Sigmoid colon (tissue), 7 donors: Measurements from ENCODE around the gene DEAF1. TPM values are rescaled to one million over a fixed set of nuclear protein-coding genes. Genes with fewer than 3 reads are reported as not detected.

Experiments
- DNase-seq: peaks from one replicate; pipeline ENCODE4 v3.0.0-alpha.2; 2019
- H3K27ac ChIP-seq, 4 donors: fragments of 200-600 bp; sonication (generic); one replicate each; pipeline ENCODE4 v1.5.1; 2016 to 2019; ENCODE audit warnings: mild to moderate bottlenecking in 1 of 4
- H3K27me3 ChIP-seq, 3 donors: fragments of 200-600 bp; sonication (generic); one replicate each; pipeline ENCODE4 v1.5.1; 2019; ENCODE audit warnings: mild to moderate bottlenecking in 1 of 3
- H3K36me3 ChIP-seq, 4 donors: fragments of 200-600 bp; sonication (generic); one replicate each; pipeline ENCODE4 v1.5.1; 2016 to 2019
- H3K4me1 ChIP-seq, 4 donors: fragments of 200-600 bp; sonication (generic); one replicate each; pipeline ENCODE4 v1.5.1; 2017 to 2019
- H3K4me3 ChIP-seq, 4 donors: fragments of 200-600 bp; sonication (generic); one replicate each; pipeline ENCODE4 v1.5.1; 2017 to 2019; ENCODE audit warnings: mild to moderate bottlenecking in 2 of 4, moderate library complexity in 1 of 4
- H3K9me3 ChIP-seq, 4 donors: fragments of 200-600 bp in 3 of 4; sonication (generic) in 3 of 4; one replicate each; pipeline versions ENCODE4 v1.5.1 to v1.6.1; 2013 to 2019
- CTCF ChIP-seq, 4 experiments: fragments of 450-650 bp in 3 of 4; fragments of 200-600 bp in 1 of 4; IDR thresholded peaks; one replicate each; pipeline ENCODE4 v1.5.1; 2016 to 2019; ENCODE audit warnings: antibody characterized with exemption in 4 of 4, mild to moderate bottlenecking in 3 of 4, moderate library complexity in 2 of 4
- EP300 ChIP-seq, 4 donors: sonication (generic); formaldehyde crosslinking; IDR thresholded peaks; one replicate each; pipeline ENCODE4 v1.6.1; 2017; ENCODE audit warnings: antibody characterized with exemption in 4 of 4
- POLR2A ChIP-seq, 2 donors: fragments of 450-650 bp; IDR thresholded peaks; one replicate each; pipeline ENCODE4 v1.6.1; 2016; ENCODE audit warnings: antibody characterized with exemption in 2 of 2, mild to moderate bottlenecking in 2 of 2, moderate library complexity in 2 of 2
- POLR2AphosphoS5 ChIP-seq, 4 donors: sonication (generic); formaldehyde crosslinking; IDR thresholded peaks; one replicate each; pipeline ENCODE4 v1.6.1; 2017; ENCODE audit warnings: antibody characterized with exemption in 4 of 4
- WGBS, 2 donors: extraction: QIAGEN DNeasy Blood & Tissue Kit; methylation state at CpG; one replicate each; pipeline ENCODE4 v1.1.7; 2013; 5-methylcytosine and 5-hydroxymethylcytosine counted together
- intact Hi-C: fragments of 100-400 bp; cut with DNase I; formaldehyde crosslinking; loops from one replicate; pipeline ENCODE4 v1.15.1; 2023
- polyA plus RNA-seq, 3 donors: library from polyadenylated mRNA; stranded (reverse); fragments of 200-250 nt; gene quantifications; one replicate each; pipeline ENCODE4 v1.2.3, GENCODE V29; 2013
- total RNA-seq, 4 donors: library from RNA; depleted of rRNA; stranded (reverse); fragments of >200 nt; gene quantifications; one replicate each; pipeline ENCODE4 v1.1.0, GENCODE V29; 2016
- donor health status: healthy with polysubstance abuse.
- donor health status: Bipolar disorder and iron deficiency.
- donor health status: healthy.

Gene DEAF1
- total and polyA plus RNA-seq, 7 donors = 11.3 to 29.6 (median 18.6) TPM

GRCh38 chr11:635945-636510, 59.0 kb downstream of the DEAF1 start:
- TF ChIP-seq CTCF (IDR thresholded peaks at IDR 0.05) (no peak), POLR2A (IDR thresholded peaks at IDR 0.05) (no peak), POLR2AphosphoS5 (IDR thresholded peaks at IDR 0.05) (no peak), EP300 (IDR thresholded peaks at IDR 0.05) (no peak)
- H3K36me3 ChIP-seq = peaks cover 0 to 21% (median 0%) of the 10 kb centered on the region in 4 donors
- WGBS, 2 donors = 78 to 79% methylated on average over 22 of the region's 22 CpGs
- intact Hi-C loops = no loop called here
- no peak overlapping the region for H3K4me3 ChIP-seq
- peaks cover 8 to 42% (median 11%) of the 10 kb centered on the region in 3 donors for H3K27me3 ChIP-seq
- H3K27ac ChIP-seq = no peak overlapping the region
- no peaks in the 10 kb centered on the region for H3K9me3 ChIP-seq
- H3K4me1 ChIP-seq = peaks cover 0 to 34% (median 32%) of the 10 kb centered on the region in 4 donors
- no peak for DNase-seq

GRCh38 chr11:630871-631270, 64.2 kb downstream of the DEAF1 start:
- 84 to 91% methylated on average over 5 of the region's 5 CpGs for WGBS, 2 donors
- Histone ChIP-seq H3K36me3 (peaks cover 0 to 12% (median 0%) of the 10 kb centered on the region in 4 donors), H3K27me3 (peaks cover 0 to 9% (median 0%) of the 10 kb centered on the region in 3 donors)

GRCh38 chr11:629237-629583, 65.8 kb downstream of the DEAF1 start:
- Histone ChIP-seq H3K4me1 (peaks cover 0 to 29% (median 25%) of the 10 kb centered on the region in 4 donors), H3K27me3 (peaks cover 0 to 24% (median 0%) of the 10 kb centered on the region in 3 donors), H3K27ac (peak overlapping the region; percentile 25 to 63 (median 46)), H3K4me3 (no peak overlapping the region), H3K9me3 (no peaks in the 10 kb centered on the region), H3K36me3 (peaks cover 0 to 16% (median 0%) of the 10 kb centered on the region in 4 donors)
- peak in 1 of 4 donors; percentile 18 for TF ChIP-seq POLR2AphosphoS5 (IDR thresholded peaks at IDR 0.05)
- no peak for TF ChIP-seq POLR2A (IDR thresholded peaks at IDR 0.05)
- peak in 3 of 4 experiments; percentile 4 to 26 (median 16) for TF ChIP-seq CTCF (IDR thresholded peaks at IDR 0.05)
- peak; percentile 69 for DNase-seq
- intact Hi-C loops = no loop called here
- 45 to 74% methylated on average over 10 of the region's 10 CpGs for WGBS, 2 donors

More at GRCh38 chr11:630871-631270, 64.2 kb downstream of the DEAF1 start:
- no peak for DNase-seq
- Histone ChIP-seq H3K4me1 (peaks cover 0 to 29% (median 25%) of the 10 kb centered on the region in 4 donors), H3K27ac (no peak overlapping the region), H3K9me3 (no peaks in the 10 kb centered on the region), H3K4me3 (no peak overlapping the region)
- intact Hi-C loops = no loop called here
- no peak for TF ChIP-seq EP300 (IDR thresholded peaks at IDR 0.05)
- TF ChIP-seq CTCF (IDR thresholded peaks at IDR 0.05) = no peak
- TF ChIP-seq POLR2A (IDR thresholded peaks at IDR 0.05) = no peak
- no peak for TF ChIP-seq POLR2AphosphoS5 (IDR thresholded peaks at IDR 0.05)

- no peak for DNase-seq
- intact Hi-C loops = no loop called here
- H3K4me3 ChIP-seq = no peak overlapping the region
- no peak for TF ChIP-seq POLR2A (IDR thresholded peaks at IDR 0.05)
- TF ChIP-seq POLR2AphosphoS5 (IDR thresholded peaks at IDR 0.05) = no peak
- TF ChIP-seq CTCF (IDR thresholded peaks at IDR 0.05) = no peak
- no peak for TF ChIP-seq EP300 (IDR thresholded peaks at IDR 0.05)
- 94% methylated on average over 31 of the region's 31 CpGs for WGBS, 2 donors
- peaks cover 0 to 24% (median 2%) of the 10 kb centered on the region in 4 donors for H3K36me3 ChIP-seq
- peaks cover 0 to 29% (median 25%) of the 10 kb centered on the region in 4 donors for H3K4me1 ChIP-seq
- peaks cover 0 to 36% (median 0%) of the 10 kb centered on the region in 3 donors for H3K27me3 ChIP-seq
- H3K27ac ChIP-seq = peak overlapping the region in 2 of 4 donors; percentile 8 to 63
- H3K9me3 ChIP-seq = no peaks in the 10 kb centered on the region
These were observed 67.0 kb downstream of the DEAF1 start for GRCh38 chr11:628056-628455.

GRCh38 chr11:627308-627576, 67.8 kb downstream of the DEAF1 start:
- peaks cover 0 to 37% (median 0%) of the 10 kb centered on the region in 3 donors for H3K27me3 ChIP-seq
- TF ChIP-seq EP300 (IDR thresholded peaks at IDR 0.05) (no peak), CTCF (IDR thresholded peaks at IDR 0.05) (no peak), POLR2A (IDR thresholded peaks at IDR 0.05) (no peak), POLR2AphosphoS5 (IDR thresholded peaks at IDR 0.05) (no peak)
- H3K4me3 ChIP-seq = no peak overlapping the region
- peaks cover 0 to 29% (median 25%) of the 10 kb centered on the region in 4 donors for H3K4me1 ChIP-seq
- DNase-seq = no peak
- no peaks in the 10 kb centered on the region for H3K9me3 ChIP-seq
- WGBS, 2 donors = 15 to 18% methylated on average over 28 of the region's 28 CpGs
- intact Hi-C loops = no loop called here
- H3K27ac ChIP-seq = no peak overlapping the region
- peaks cover 0 to 23% (median 3%) of the 10 kb centered on the region in 4 donors for H3K36me3 ChIP-seq
